AG10803 (cell line): ENCODE measurements around the gene PEX6.

Source experiments
- DNase-seq: peaks from one replicate; pipeline ENCODE4 v3.0.0; 2010; ENCODE audit warnings: low read depth
- H3K4me3 ChIP-seq: 2 replicates; pipeline ENCODE4 v1.5.1; 2011; ENCODE audit warnings: mild to moderate bottlenecking, low read length, control low read depth
- TF ChIP-seq, protein P1 (sequence below): conservative IDR thresholded peaks from 2 replicates; pipeline ENCODE4 v1.5.1; 2011; ENCODE audit warnings: mild to moderate bottlenecking, low read length, control low read depth, inconsistent platforms

Gene PEX6

DNA sequence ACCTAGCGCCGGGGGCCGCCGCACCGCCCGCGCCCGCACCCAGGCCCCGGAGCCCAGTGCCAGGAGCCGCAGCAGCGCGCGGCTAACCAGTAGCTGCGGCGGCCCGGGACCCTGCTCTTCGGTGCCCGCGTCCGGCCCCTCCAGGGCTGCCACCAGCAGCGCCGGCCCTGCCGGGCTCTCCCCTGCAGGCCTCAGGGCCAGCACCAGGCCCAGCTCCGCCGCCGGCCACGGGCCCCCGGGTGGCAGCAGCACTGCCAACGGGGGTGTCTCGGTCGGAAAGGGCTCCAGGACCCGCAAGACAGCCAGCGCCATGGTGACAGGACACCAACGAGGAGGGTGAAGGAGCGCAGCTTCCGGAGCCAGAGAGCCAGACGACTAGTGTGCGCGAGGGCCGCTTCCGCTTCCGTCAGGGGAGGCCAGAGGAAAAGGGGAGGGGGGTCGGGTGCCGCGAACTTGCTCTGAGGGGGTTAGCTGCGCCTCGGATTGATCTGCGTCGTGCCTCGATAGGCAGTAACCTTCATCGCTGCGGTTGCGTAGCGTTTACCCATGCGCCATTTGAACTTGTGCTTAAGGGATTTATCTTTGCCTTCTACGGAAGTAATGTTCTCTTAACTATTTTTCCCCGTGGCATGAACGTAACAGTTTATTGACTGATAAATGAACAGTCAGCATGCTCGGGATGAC is at the start of gene PEX6:
PEX6 (minus strand) TSS at position 343 of the 684 bp plus-strand sequence; CDS start at position 312, 31 bp downstream.
- peak within 1 kb of the TSS; percentile 76 for H3K4me3 ChIP-seq
- TF ChIP-seq, protein P1, sequence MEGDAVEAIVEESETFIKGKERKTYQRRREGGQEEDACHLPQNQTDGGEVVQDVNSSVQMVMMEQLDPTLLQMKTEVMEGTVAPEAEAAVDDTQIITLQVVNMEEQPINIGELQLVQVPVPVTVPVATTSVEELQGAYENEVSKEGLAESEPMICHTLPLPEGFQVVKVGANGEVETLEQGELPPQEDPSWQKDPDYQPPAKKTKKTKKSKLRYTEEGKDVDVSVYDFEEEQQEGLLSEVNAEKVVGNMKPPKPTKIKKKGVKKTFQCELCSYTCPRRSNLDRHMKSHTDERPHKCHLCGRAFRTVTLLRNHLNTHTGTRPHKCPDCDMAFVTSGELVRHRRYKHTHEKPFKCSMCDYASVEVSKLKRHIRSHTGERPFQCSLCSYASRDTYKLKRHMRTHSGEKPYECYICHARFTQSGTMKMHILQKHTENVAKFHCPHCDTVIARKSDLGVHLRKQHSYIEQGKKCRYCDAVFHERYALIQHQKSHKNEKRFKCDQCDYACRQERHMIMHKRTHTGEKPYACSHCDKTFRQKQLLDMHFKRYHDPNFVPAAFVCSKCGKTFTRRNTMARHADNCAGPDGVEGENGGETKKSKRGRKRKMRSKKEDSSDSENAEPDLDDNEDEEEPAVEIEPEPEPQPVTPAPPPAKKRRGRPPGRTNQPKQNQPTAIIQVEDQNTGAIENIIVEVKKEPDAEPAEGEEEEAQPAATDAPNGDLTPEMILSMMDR: no peak
- peak; percentile 81 for DNase-seq

- TF ChIP-seq, protein P1: no peak
- H3K4me3 ChIP-seq: no peak overlapping the region
- DNase-seq: no peak
These were observed 47.4 kb upstream of the PEX6 start for GRCh38 chr6:43026365-43026764.

GRCh38 chr6:43024436-43024835 is 45.5 kb upstream of the PEX6 start:
- DNase-seq: no peak
- TF ChIP-seq, protein P1: no peak
- no peak overlapping the region for H3K4me3 ChIP-seq

GRCh38 chr6:43021270-43022047 is 42.5 kb upstream of the PEX6 start, which contains the start of gene RRP36:
RRP36 (plus strand) TSS chr6:43021623; CDS start chr6:43021655, 32 bp downstream.
- peak; percentile 65 for DNase-seq
- TF ChIP-seq, protein P1: no peak
- peak within 1 kb of the TSS; percentile 99 for H3K4me3 ChIP-seq

- TF ChIP-seq, protein P1: no peak
These were observed 41.9 kb upstream of the PEX6 start for GRCh38 chr6:43020847-43021246.

DNA sequence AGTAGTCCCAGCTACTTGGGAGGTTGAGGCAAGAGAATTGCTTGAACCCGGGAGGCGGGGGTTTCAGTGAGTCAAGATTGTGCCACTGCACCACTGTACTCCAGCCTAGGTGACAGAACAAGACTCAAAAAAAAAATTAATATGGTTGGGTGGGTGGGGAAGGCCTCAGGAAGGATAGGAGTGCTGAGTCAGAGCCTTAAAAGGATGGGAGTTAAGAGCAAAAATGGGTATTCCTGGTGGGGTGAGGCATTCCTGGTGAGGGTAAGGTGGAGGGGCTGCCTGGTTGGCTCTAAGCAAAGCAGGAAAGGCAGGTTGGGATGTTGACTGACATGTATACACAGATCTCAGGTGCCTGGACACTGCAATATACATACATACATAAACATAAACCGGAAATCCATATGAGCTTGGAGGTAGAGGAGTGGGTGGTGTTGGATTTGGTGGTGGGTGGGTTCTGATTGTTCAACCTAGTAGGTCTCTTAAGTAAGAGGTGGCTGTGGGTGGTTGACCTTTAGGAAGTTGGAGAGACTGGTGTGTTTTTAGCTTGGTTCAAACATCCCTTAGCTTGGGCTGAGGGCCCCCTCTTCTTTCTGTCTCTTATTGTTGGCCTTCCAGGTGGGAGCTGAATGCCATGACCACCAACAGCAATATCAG is 41.2 kb upstream of the PEX6 start:
- DNase-seq: no peak
- H3K4me3 ChIP-seq: no peak overlapping the region
- TF ChIP-seq, protein P1: no peak

More at GRCh38 chr6:43020847-43021246, 41.9 kb upstream of the PEX6 start:
- no peak for DNase-seq
- H3K4me3 ChIP-seq: peak overlapping the region; percentile 99
